GM12892 (cell line): ENCODE measurements around the gene GPX5.

Experiments
- POLR2A ChIP-seq: IDR thresholded peaks from 2 replicates; pipeline ENCODE4 v1.6.1; 2011; ENCODE audit warnings: low read depth, low read length, control low read depth
- POLR2AphosphoS5 ChIP-seq: IDR thresholded peaks from 2 replicates; pipeline ENCODE4 v1.6.1; 2011; ENCODE audit warnings: low read depth, low read length, control low read depth
- TAF1 ChIP-seq: IDR thresholded peaks from 2 replicates; pipeline ENCODE4 v1.6.1; 2011; ENCODE audit warnings: low read depth, mild to moderate bottlenecking, control low read depth, low read length, borderline replicate concordance

GRCh38 chr6:28515676-28516075, 10.0 kb upstream of the GPX5 start, which contains the start of gene GPX6:
- TF ChIP-seq POLR2AphosphoS5: no peak
- no peak for TF ChIP-seq POLR2A
- TF ChIP-seq TAF1: no peak
